ENCODE data around the gene SNUPN. TPM values are rescaled to one million over a fixed set of nuclear protein-coding genes. Genes with fewer than 3 reads are reported as not detected.

SNUPN gene
- polyA plus RNA-seq, 1 experiment, result 36.6 TPM

GRCh38 chr15:75661100-75661755, 35.7 kb upstream of the SNUPN start:
- H3K9me3 ChIP-seq (ENCODE audit: control insufficient read depth, insufficient read depth, low read length), result no peaks in the 10 kb centered on the region
- DNase-seq (ENCODE audit: low read depth, low spot score), result peak; percentile 81
- POLR2A ChIA-PET, result interaction anchor here (0.6 to 1.8 kb wide), 13 partner anchors 8 to 293 kb away, joined by 3 to 32 read pairs (median 4); partner anchors contain the start of genes IMP3, MAN2C1 and SNX33
- peak overlapping the region; percentile 29 for H3K4me3 ChIP-seq (ENCODE audit: low read depth, low read length)
- H3K27ac ChIP-seq (ENCODE audit: low read depth, low read length), result peak overlapping the region; percentile 98
- no peak for TF ChIP-seq CTCF (IDR thresholded peaks at IDR 0.05; ENCODE audit: low read depth, low read length)
- CTCF ChIA-PET, result interaction anchor here (0.6 to 2.1 kb wide), 5 partner anchors 13 to 227 kb away, joined by 3 to 10 read pairs (median 8); partner anchors contain the start of gene SNX33
- no peaks in the 10 kb centered on the region for H3K27me3 ChIP-seq (ENCODE audit: control insufficient read depth, insufficient read depth, low read length)

- ChIA-PET CTCF (interaction anchor here (1.2 to 2.1 kb wide), 3 partner anchors 12 to 24 kb away, joined by 8 to 10 read pairs (median 8); partner anchors contain the start of gene SNX33), POLR2A (interaction anchor here (0.6 to 1.8 kb wide), 3 partner anchors 12 to 20 kb away, joined by 3 to 32 read pairs (median 31); partner anchors contain the start of genes IMP3 and SNX33)
- TF ChIP-seq CTCF (IDR thresholded peaks at IDR 0.05; ENCODE audit: low read depth, low read length), result no peak
Measured at GRCh38 chr15:75659928-75660645, 34.6 kb upstream of the SNUPN start.

GRCh38 chr15:75659141-75659771, 33.7 kb upstream of the SNUPN start:
- CTCF ChIA-PET, result no interaction called here
- Histone ChIP-seq H3K4me3 (ENCODE audit: low read depth, low read length) (no peak overlapping the region), H3K9me3 (ENCODE audit: control insufficient read depth, insufficient read depth, low read length) (no peaks in the 10 kb centered on the region), H3K27me3 (ENCODE audit: control insufficient read depth, insufficient read depth, low read length) (no peaks in the 10 kb centered on the region), H3K27ac (ENCODE audit: low read depth, low read length) (no peak overlapping the region)
- POLR2A ChIA-PET, result no interaction called here
- DNase-seq (ENCODE audit: low read depth, low spot score), result no peak
- TF ChIP-seq CTCF (IDR thresholded peaks at IDR 0.05; ENCODE audit: low read depth, low read length), result no peak

More at GRCh38 chr15:75659928-75660645, 34.6 kb upstream of the SNUPN start:
- Histone ChIP-seq H3K9me3 (ENCODE audit: control insufficient read depth, insufficient read depth, low read length) (no peaks in the 10 kb centered on the region), H3K4me3 (ENCODE audit: low read depth, low read length) (no peak overlapping the region), H3K27ac (ENCODE audit: low read depth, low read length) (peak overlapping the region; percentile 98), H3K27me3 (ENCODE audit: control insufficient read depth, insufficient read depth, low read length) (no peaks in the 10 kb centered on the region)
- no peak for DNase-seq (ENCODE audit: low read depth, low spot score)

GRCh38 chr15:75656813-75657212, 31.3 kb upstream of the SNUPN start:
- TF ChIP-seq CTCF (IDR thresholded peaks at IDR 0.05; ENCODE audit: low read depth, low read length), result no peak
- ChIA-PET CTCF (no interaction called here), POLR2A (no interaction called here)
- Histone ChIP-seq H3K27ac (ENCODE audit: low read depth, low read length) (no peak overlapping the region), H3K27me3 (ENCODE audit: control insufficient read depth, insufficient read depth, low read length) (no peaks in the 10 kb centered on the region), H3K9me3 (ENCODE audit: control insufficient read depth, insufficient read depth, low read length) (no peaks in the 10 kb centered on the region), H3K4me3 (ENCODE audit: low read depth, low read length) (no peak overlapping the region)
- no peak for DNase-seq (ENCODE audit: low read depth, low spot score)
